Measurements from ENCODE around the gene GNB4. TPM values are rescaled to one million over a fixed set of nuclear protein-coding genes. Genes with fewer than 3 reads are reported as not detected.

The GNB4 gene
- total and polyA plus RNA-seq, 12 donors, result 2.6 to 21.8 (median 13.3) TPM

- intact Hi-C loops (cut with DNase I), result no loop called here
- Histone ChIP-seq H3K27me3 (no peaks in the 10 kb centered on the region), H3K9me3 (replicated peaks in 1 of 3) (no peaks in the 10 kb centered on the region), H3K4me1 (replicated peaks in 1 of 2) (peaks cover 0 to 13% of the 10 kb centered on the region in 2 donors), H3K27ac (peak overlapping the region in 1 of 5 donors; percentile 38), H3K4me3 (no peak overlapping the region), H3K36me3 (replicated peaks in 1 of 2) (no peaks in the 10 kb centered on the region)
- TF ChIP-seq POLR2A (IDR thresholded peaks at IDR 0.05) (no peak), CTCF (IDR thresholded peaks at IDR 0.05) (no peak)
- no peak for DNase-seq
- 56 to 72% (median 69%) methylated on average over 3 of the region's 3 CpGs for WGBS, 4 donors
Observed at GRCh38 chr3:179436517-179436916, 14.8 kb downstream of the GNB4 start.

GRCh38 chr3:179432451-179432850 is 18.8 kb downstream of the GNB4 start:
- no peaks in the 10 kb centered on the region for H3K9me3 ChIP-seq (replicated peaks in 1 of 3)
- no peak for DNase-seq
- no peaks in the 10 kb centered on the region for H3K36me3 ChIP-seq (replicated peaks in 1 of 2)
- no peaks in the 10 kb centered on the region for H3K27me3 ChIP-seq
- H3K4me1 ChIP-seq (replicated peaks in 1 of 2), result peaks cover 0 to 13% of the 10 kb centered on the region in 2 donors
- H3K27ac ChIP-seq, result peak overlapping the region in 2 of 5 donors; percentile 24 to 47
- intact Hi-C loops (cut with DNase I), result no loop called here
- H3K4me3 ChIP-seq, result no peak overlapping the region
- 55 to 91% (median 85%) methylated on average over 1 of the region's 1 CpG for WGBS, 4 donors
- no peak for TF ChIP-seq CTCF (IDR thresholded peaks at IDR 0.05)
- TF ChIP-seq POLR2A (IDR thresholded peaks at IDR 0.05), result no peak

- WGBS, 4 donors, result 72 to 88% (median 77%) methylated on average over 3 of the region's 3 CpGs
- Histone ChIP-seq H3K36me3 (replicated peaks in 1 of 2) (no peaks in the 10 kb centered on the region), H3K27ac (peak overlapping the region in 3 of 5 donors; percentile 11 to 47 (median 24)), H3K4me1 (replicated peaks in 1 of 2) (peaks cover 0 to 13% of the 10 kb centered on the region in 2 donors), H3K27me3 (no peaks in the 10 kb centered on the region), H3K9me3 (replicated peaks in 1 of 3) (no peaks in the 10 kb centered on the region), H3K4me3 (no peak overlapping the region)
- TF ChIP-seq CTCF (IDR thresholded peaks at IDR 0.05) (no peak), POLR2A (IDR thresholded peaks at IDR 0.05) (no peak)
- intact Hi-C loops (cut with DNase I), result no loop called here
- DNase-seq, result peak in 6 of 7 donors; percentile 25 to 55 (median 45)
Observed at GRCh38 chr3:179432021-179432420, 19.2 kb downstream of the GNB4 start.

GRCh38 chr3:179430277-179430870 is 20.9 kb downstream of the GNB4 start:
- Histone ChIP-seq H3K27me3 (no peaks in the 10 kb centered on the region), H3K27ac (no peak overlapping the region), H3K4me3 (no peak overlapping the region), H3K36me3 (replicated peaks in 1 of 2) (no peaks in the 10 kb centered on the region), H3K4me1 (replicated peaks in 1 of 2) (peaks cover 0 to 13% of the 10 kb centered on the region in 2 donors), H3K9me3 (replicated peaks in 1 of 3) (no peaks in the 10 kb centered on the region)
- WGBS, 4 donors, result 92 to 94% (median 93%) methylated on average over 2 of the region's 2 CpGs
- DNase-seq, result no peak
- no peak for TF ChIP-seq CTCF (IDR thresholded peaks at IDR 0.05)
- TF ChIP-seq POLR2A (IDR thresholded peaks at IDR 0.05), result no peak
- intact Hi-C loops (cut with DNase I), result no loop called here
